Measurements from ENCODE around the gene TMEM191C.
"Not testable (repeated sequence)": the region's sequence is repeated elsewhere in the genome, so short reads cannot be mapped to it uniquely, and the experiment has no call there.

The TMEM191C gene

GRCh38 chr22:21457023-21457787, 10.0 kb upstream of the TMEM191C start:
- H3K27ac ChIP-seq (ENCODE audit: low read depth, low read length), result no peak overlapping the region
- H3K4me3 ChIP-seq (ENCODE audit: low read depth, low read length), result no peak overlapping the region
- no peaks in the 10 kb centered on the region for H3K27me3 ChIP-seq (ENCODE audit: insufficient read depth, low read length)
- H2AFZ ChIP-seq (ENCODE audit: low read length, unreplicated experiment), result no peak overlapping the region
- H3K4me1 ChIP-seq (ENCODE audit: control insufficient read depth, insufficient read depth, low read length, unreplicated experiment), result no peaks in the 10 kb centered on the region
- H3K79me2 ChIP-seq (ENCODE audit: control insufficient read depth, insufficient read depth, low read length, unreplicated experiment), result no peaks in the 10 kb centered on the region
- H3K36me3 ChIP-seq (ENCODE audit: insufficient read depth, low read length), result no peaks in the 10 kb centered on the region

GRCh38 chr22:21462672-21463071, 4.5 kb upstream of the TMEM191C start:
- H3K79me2 ChIP-seq (ENCODE audit: control insufficient read depth, insufficient read depth, low read length, unreplicated experiment), result not testable (repeated sequence)

GRCh38 chr22:21468194-21469096, 1.3 kb downstream of the TMEM191C start:
- H2AFZ ChIP-seq (ENCODE audit: low read length, unreplicated experiment); H3K4me1 ChIP-seq (ENCODE audit: control insufficient read depth, insufficient read depth, low read length, unreplicated experiment); H3K4me3 ChIP-seq (ENCODE audit: low read depth, low read length): not testable (repeated sequence)

More at GRCh38 chr22:21462672-21463071, 4.5 kb upstream of the TMEM191C start:
- not testable (repeated sequence) for H3K36me3 ChIP-seq (ENCODE audit: insufficient read depth, low read length); H3K27ac ChIP-seq (ENCODE audit: low read depth, low read length); H3K27me3 ChIP-seq (ENCODE audit: insufficient read depth, low read length); H3K4me3 ChIP-seq (ENCODE audit: low read depth, low read length); H3K4me1 ChIP-seq (ENCODE audit: control insufficient read depth, insufficient read depth, low read length, unreplicated experiment); H2AFZ ChIP-seq (ENCODE audit: low read length, unreplicated experiment)

GRCh38 chr22:21469097-21469994, 2.2 kb downstream of the TMEM191C start:
- H3K79me2 ChIP-seq (ENCODE audit: control insufficient read depth, insufficient read depth, low read length, unreplicated experiment); H3K4me3 ChIP-seq (ENCODE audit: low read depth, low read length); H3K4me1 ChIP-seq (ENCODE audit: control insufficient read depth, insufficient read depth, low read length, unreplicated experiment); H3K27ac ChIP-seq (ENCODE audit: low read depth, low read length); H3K36me3 ChIP-seq (ENCODE audit: insufficient read depth, low read length); H3K27me3 ChIP-seq (ENCODE audit: insufficient read depth, low read length); H2AFZ ChIP-seq (ENCODE audit: low read length, unreplicated experiment): not testable (repeated sequence)

More at GRCh38 chr22:21468194-21469096, 1.3 kb downstream of the TMEM191C start:
- H3K36me3 ChIP-seq (ENCODE audit: insufficient read depth, low read length); H3K27ac ChIP-seq (ENCODE audit: low read depth, low read length); H3K79me2 ChIP-seq (ENCODE audit: control insufficient read depth, insufficient read depth, low read length, unreplicated experiment); H3K27me3 ChIP-seq (ENCODE audit: insufficient read depth, low read length): not testable (repeated sequence)

GRCh38 chr22:21472984-21473383, 5.8 kb downstream of the TMEM191C start:
- not testable (repeated sequence) for H2AFZ ChIP-seq (ENCODE audit: low read length, unreplicated experiment); H3K27ac ChIP-seq (ENCODE audit: low read depth, low read length); H3K4me3 ChIP-seq (ENCODE audit: low read depth, low read length); H3K79me2 ChIP-seq (ENCODE audit: control insufficient read depth, insufficient read depth, low read length, unreplicated experiment); H3K36me3 ChIP-seq (ENCODE audit: insufficient read depth, low read length); H3K4me1 ChIP-seq (ENCODE audit: control insufficient read depth, insufficient read depth, low read length, unreplicated experiment); H3K27me3 ChIP-seq (ENCODE audit: insufficient read depth, low read length)

- not testable (repeated sequence) for H3K4me3 ChIP-seq (ENCODE audit: low read depth, low read length); H3K36me3 ChIP-seq (ENCODE audit: insufficient read depth, low read length); H3K27ac ChIP-seq (ENCODE audit: low read depth, low read length); H2AFZ ChIP-seq (ENCODE audit: low read length, unreplicated experiment); H3K4me1 ChIP-seq (ENCODE audit: control insufficient read depth, insufficient read depth, low read length, unreplicated experiment); H3K79me2 ChIP-seq (ENCODE audit: control insufficient read depth, insufficient read depth, low read length, unreplicated experiment); H3K27me3 ChIP-seq (ENCODE audit: insufficient read depth, low read length)
These were observed 6.5 kb downstream of the TMEM191C start for GRCh38 chr22:21473664-21474063.

GRCh38 chr22:21484039-21484438, 16.9 kb downstream of the TMEM191C start:
- H3K4me1 ChIP-seq (ENCODE audit: control insufficient read depth, insufficient read depth, low read length, unreplicated experiment), result not testable (repeated sequence)

GRCh38 chr22:21487723-21488122, 20.5 kb downstream of the TMEM191C start:
- H3K36me3 ChIP-seq (ENCODE audit: insufficient read depth, low read length); H3K27me3 ChIP-seq (ENCODE audit: insufficient read depth, low read length); H3K4me1 ChIP-seq (ENCODE audit: control insufficient read depth, insufficient read depth, low read length, unreplicated experiment); H3K79me2 ChIP-seq (ENCODE audit: control insufficient read depth, insufficient read depth, low read length, unreplicated experiment); H2AFZ ChIP-seq (ENCODE audit: low read length, unreplicated experiment); H3K27ac ChIP-seq (ENCODE audit: low read depth, low read length); H3K4me3 ChIP-seq (ENCODE audit: low read depth, low read length): not testable (repeated sequence)

More at GRCh38 chr22:21484039-21484438, 16.9 kb downstream of the TMEM191C start:
- H3K27ac ChIP-seq (ENCODE audit: low read depth, low read length); H3K36me3 ChIP-seq (ENCODE audit: insufficient read depth, low read length); H2AFZ ChIP-seq (ENCODE audit: low read length, unreplicated experiment); H3K79me2 ChIP-seq (ENCODE audit: control insufficient read depth, insufficient read depth, low read length, unreplicated experiment); H3K4me3 ChIP-seq (ENCODE audit: low read depth, low read length); H3K27me3 ChIP-seq (ENCODE audit: insufficient read depth, low read length): not testable (repeated sequence)

- not testable (repeated sequence) for H3K4me3 ChIP-seq (ENCODE audit: low read depth, low read length); H2AFZ ChIP-seq (ENCODE audit: low read length, unreplicated experiment); H3K36me3 ChIP-seq (ENCODE audit: insufficient read depth, low read length); H3K4me1 ChIP-seq (ENCODE audit: control insufficient read depth, insufficient read depth, low read length, unreplicated experiment); H3K27ac ChIP-seq (ENCODE audit: low read depth, low read length); H3K27me3 ChIP-seq (ENCODE audit: insufficient read depth, low read length); H3K79me2 ChIP-seq (ENCODE audit: control insufficient read depth, insufficient read depth, low read length, unreplicated experiment)
These were observed 22.0 kb downstream of the TMEM191C start for GRCh38 chr22:21489149-21489680.

GRCh38 chr22:21490556-21490955, 23.4 kb downstream of the TMEM191C start:
- not testable (repeated sequence) for H3K4me3 ChIP-seq (ENCODE audit: low read depth, low read length); H3K79me2 ChIP-seq (ENCODE audit: control insufficient read depth, insufficient read depth, low read length, unreplicated experiment); H3K4me1 ChIP-seq (ENCODE audit: control insufficient read depth, insufficient read depth, low read length, unreplicated experiment)

More at GRCh38 chr22:21490556-21490955, 23.4 kb downstream of the TMEM191C start:
- H3K27ac ChIP-seq (ENCODE audit: low read depth, low read length); H3K36me3 ChIP-seq (ENCODE audit: insufficient read depth, low read length); H3K27me3 ChIP-seq (ENCODE audit: insufficient read depth, low read length); H2AFZ ChIP-seq (ENCODE audit: low read length, unreplicated experiment): not testable (repeated sequence)
